ENCODE measurements around the gene SEMA4B.
"Not testable (repeated sequence)": the region's sequence is repeated elsewhere in the genome, so short reads cannot be mapped to it uniquely, and the experiment has no call there.

SEMA4B gene

DNA sequence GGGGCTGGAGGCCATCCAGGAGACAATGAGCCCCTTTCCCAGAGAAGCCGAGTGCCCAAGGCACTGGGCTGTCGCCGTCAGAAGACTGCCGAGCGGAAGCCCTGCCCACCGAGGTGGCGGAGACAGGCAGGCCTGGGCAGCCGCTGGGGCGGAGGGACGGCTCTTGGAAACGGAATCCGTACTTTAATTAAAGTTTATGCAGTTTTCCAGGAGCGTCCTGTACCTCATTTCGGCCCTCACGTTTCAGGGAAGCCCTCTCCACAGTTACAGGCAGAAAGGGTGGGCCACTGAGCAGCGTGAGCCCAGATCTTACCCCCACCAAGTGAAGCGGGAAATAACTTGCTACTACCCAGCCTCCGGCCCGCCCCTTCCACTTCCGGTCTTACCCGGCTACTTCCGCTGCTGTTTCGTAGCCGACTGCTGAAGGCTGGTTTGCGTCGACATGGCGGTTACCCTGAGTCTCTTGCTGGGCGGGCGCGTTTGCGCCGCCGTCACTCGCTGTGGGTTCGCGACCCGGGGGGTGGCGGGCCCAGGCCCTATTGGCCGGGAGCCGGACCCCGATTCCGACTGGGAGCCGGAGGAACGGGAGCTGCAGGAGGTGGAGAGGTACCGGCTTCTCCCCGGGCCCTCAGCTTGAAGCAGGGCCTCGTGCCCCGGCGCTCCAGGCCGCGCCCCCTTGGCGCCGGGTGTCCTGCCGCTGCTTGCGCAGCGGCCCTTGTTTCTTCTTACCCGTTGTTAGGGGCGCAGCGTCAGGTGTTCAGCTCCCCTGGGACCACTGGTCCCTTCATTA lies 64.3 kb downstream of the SEMA4B start, which contains the start of gene NGRN:
TSS of gene NGRN (plus strand) at position 402 of the 790 bp plus-strand sequence. CDS start at position 443, 41 bp downstream.
- TF ChIP-seq, protein P1, sequence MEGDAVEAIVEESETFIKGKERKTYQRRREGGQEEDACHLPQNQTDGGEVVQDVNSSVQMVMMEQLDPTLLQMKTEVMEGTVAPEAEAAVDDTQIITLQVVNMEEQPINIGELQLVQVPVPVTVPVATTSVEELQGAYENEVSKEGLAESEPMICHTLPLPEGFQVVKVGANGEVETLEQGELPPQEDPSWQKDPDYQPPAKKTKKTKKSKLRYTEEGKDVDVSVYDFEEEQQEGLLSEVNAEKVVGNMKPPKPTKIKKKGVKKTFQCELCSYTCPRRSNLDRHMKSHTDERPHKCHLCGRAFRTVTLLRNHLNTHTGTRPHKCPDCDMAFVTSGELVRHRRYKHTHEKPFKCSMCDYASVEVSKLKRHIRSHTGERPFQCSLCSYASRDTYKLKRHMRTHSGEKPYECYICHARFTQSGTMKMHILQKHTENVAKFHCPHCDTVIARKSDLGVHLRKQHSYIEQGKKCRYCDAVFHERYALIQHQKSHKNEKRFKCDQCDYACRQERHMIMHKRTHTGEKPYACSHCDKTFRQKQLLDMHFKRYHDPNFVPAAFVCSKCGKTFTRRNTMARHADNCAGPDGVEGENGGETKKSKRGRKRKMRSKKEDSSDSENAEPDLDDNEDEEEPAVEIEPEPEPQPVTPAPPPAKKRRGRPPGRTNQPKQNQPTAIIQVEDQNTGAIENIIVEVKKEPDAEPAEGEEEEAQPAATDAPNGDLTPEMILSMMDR (IDR thresholded peaks at IDR 0.05; ENCODE audit: extremely low read depth, missing control alignments), result no peak

DNA sequence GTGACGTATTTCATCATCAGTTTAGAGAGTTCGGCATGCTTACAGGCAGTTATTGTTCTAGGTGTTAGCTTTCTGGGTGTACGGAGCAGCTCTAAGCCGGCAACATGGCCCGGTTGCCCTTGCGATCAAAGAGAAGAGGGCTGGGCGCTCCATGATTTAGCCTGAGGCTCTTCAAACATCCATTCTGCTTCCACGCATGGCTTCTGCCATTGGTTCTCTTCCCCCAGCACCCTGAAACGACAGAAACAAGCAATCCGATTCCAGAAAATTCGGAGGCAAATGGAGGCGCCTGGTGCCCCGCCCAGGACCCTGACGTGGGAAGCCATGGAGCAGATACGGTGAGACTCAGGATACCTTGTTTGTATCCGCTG lies 64.9 kb downstream of the SEMA4B start:
- TF ChIP-seq, protein P1 (IDR thresholded peaks at IDR 0.05; ENCODE audit: extremely low read depth, missing control alignments), result no peak
- peak; percentile 40 for DNase-seq (ENCODE audit: low spot score)

More for the DNA sequence above, 64.3 kb downstream of the SEMA4B start, which contains the start of gene NGRN:
- DNase-seq (ENCODE audit: low spot score), result peak; percentile 91

DNA sequence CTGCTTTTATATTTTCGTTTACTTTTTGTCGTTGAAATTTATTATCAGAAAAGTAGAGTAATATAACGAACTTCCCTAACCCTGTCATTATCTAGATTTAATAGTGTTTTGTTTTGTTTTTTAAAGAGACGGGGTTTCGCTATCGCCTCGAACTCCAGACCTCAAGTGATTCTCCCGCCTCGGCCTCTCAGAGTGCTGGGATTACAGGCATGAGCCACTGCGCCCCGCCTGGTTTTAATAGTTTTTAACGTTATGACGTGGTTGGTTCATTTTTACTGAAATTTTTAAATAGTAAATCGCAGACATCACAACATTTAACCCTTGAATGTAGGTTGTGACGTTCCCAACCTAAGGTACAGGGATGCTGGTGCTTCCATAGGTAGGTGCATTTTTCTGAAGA lies 65.4 kb downstream of the SEMA4B start:
- DNase-seq (ENCODE audit: low spot score), result no peak
- TF ChIP-seq, protein P1 (IDR thresholded peaks at IDR 0.05; ENCODE audit: extremely low read depth, missing control alignments), result no peak

DNA sequence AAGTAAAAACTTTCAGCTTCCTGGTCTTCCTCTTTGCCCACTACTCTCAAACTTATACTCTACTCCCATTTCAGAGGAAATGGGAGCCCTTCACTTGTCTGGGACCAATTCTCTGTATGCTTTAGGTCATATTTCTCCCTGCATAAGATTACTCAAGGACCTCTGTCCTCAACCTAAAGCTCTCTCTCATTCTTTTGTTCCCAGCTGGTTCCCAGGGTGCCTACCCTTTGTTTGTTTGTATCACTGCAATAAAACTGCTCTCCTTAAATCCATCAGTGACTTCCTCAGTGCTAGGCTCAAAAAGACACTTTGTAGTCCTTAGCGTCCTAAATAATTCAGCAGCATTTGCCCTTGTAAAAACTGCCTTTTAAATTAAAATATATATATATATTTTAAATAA lies 67.3 kb downstream of the SEMA4B start:
- DNase-seq (ENCODE audit: low spot score), result no peak
- TF ChIP-seq, protein P1 (IDR thresholded peaks at IDR 0.05; ENCODE audit: extremely low read depth, missing control alignments), result no peak

DNA sequence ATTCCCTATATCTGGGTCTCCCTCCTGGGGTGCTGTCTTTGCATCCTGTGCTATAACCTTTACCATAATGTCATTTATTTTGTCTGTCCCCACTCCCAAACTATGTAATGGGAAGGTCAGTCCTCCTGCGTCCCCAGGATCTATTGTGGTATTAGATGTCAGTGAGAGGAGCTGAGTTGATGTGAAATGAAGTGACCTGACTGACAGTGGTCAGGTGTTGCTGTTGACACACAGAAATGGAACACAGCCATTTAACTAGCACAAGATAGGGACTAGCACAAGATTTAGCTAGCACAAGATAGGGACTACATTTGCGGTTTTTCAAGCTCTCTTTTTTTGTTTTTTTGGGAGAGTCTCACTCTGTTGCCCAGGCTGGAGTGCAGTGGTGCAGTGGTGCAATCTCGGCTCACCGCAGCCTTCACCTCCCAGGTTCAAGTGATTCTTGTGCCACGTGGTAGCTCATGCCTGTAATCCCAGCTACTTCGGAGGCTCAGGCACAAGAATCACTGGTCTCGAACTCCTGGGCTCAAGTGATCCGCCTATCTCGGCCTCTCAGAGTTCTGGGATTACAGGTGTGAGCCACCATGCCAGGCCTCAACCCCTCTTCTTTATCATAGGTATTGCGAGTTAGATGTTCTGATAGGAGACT lies 69.5 kb downstream of the SEMA4B start:
- DNase-seq (ENCODE audit: low spot score), result no peak
- TF ChIP-seq, protein P1 (IDR thresholded peaks at IDR 0.05; ENCODE audit: extremely low read depth, missing control alignments), result no peak

DNA sequence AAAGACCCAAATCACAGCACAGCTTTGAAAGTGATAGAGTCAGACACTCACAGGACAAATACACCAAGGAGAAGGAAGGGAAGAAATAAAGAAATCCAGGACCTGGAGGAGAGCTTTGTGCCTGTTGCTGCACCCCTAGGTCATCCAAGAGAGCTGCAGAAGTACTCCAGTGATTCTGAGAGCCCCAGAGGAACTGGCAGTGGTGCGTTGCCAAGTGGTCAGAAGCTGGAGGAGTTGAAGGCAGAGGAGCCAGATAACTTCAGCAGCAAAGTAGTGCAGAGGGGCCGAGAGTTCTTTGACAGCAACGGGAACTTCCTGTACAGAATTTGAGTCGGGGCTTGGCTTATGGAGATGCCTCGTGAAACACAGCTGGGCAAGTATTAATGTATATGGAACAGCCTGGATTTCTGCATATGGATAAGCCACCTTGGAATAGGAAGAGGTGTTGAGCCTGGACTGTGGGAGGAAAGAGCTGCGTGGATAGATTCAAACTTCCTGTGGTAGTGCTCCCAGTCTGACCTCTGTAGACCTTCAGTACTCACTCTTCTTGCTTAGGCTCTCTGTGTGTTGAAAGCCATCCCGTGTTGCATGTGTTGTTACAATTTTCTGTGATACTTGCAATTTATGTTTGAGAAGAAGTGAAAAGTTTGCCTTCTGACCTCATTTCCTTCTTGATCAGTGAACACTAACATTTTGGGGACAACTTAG lies 70.5 kb downstream of the SEMA4B start:
- no peak for DNase-seq (ENCODE audit: low spot score)
- TF ChIP-seq, protein P1 (IDR thresholded peaks at IDR 0.05; ENCODE audit: extremely low read depth, missing control alignments), result no peak

DNA sequence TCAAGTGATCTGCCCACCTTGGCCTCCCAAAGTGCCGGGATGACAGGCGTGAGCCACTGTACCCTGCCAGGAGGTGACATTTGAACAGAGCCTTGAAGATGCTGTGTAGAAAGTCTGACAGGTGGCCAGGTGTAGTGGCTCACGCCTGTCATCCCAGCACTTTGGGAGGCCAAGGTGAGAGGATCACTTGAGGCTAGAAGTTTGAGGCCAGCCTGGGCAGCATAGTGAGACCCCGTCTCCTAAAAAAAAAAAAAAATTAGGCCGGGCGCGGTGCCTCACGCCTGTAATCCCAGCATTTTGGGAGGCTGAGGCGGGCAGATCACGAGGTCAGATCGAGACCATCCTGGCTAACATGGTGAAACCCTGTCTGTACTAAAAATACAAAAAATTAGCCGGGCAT lies 77.3 kb downstream of the SEMA4B start:
- DNase-seq (ENCODE audit: low spot score), result not testable (repeated sequence)
